Liver (tissue), 9 donors: ENCODE results near the gene INO80D. TPM values are rescaled to one million over a fixed set of nuclear protein-coding genes. Genes with fewer than 3 reads are reported as not detected.

Source experiments
- DNase-seq: peaks from one replicate; pipeline ENCODE4 v3.0.0-alpha.2; 2017; ENCODE audit warnings: low spot score
- H3K27ac ChIP-seq, 2 donors: one replicate each; pipeline ENCODE4 v1.7.0; 2013; ENCODE audit warnings: inconsistent platforms in 2 of 2, low read length in 2 of 2, control low read depth in 1 of 2, low read depth in 1 of 2, mild to moderate bottlenecking in 1 of 2
- H3K27me3 ChIP-seq, 4 donors: one replicate each; pipeline versions ENCODE4 v1.6.1 to v1.7.0; 2013; ENCODE audit warnings: low read length in 3 of 4, inconsistent platforms in 1 of 4, mild to moderate bottlenecking in 1 of 4, moderate library complexity in 1 of 4; ENCODE audit not compliant: control insufficient read depth in 4 of 4, insufficient read depth in 4 of 4
- H3K36me3 ChIP-seq, 4 donors: one replicate each; pipeline versions ENCODE4 v1.6.1 to v1.7.0; 2013; ENCODE audit warnings: low read length in 3 of 4, mild to moderate bottlenecking in 3 of 4, low read depth in 1 of 4, moderate library complexity in 1 of 4; ENCODE audit not compliant: control insufficient read depth in 4 of 4, insufficient read depth in 3 of 4
- H3K4me1 ChIP-seq, 4 donors: one replicate each; pipeline versions ENCODE4 v1.6.1 to v1.7.0; 2013; ENCODE audit warnings: low read length in 3 of 4, mild to moderate bottlenecking in 3 of 4, moderate library complexity in 1 of 4; ENCODE audit not compliant: control insufficient read depth in 4 of 4, insufficient read depth in 4 of 4
- H3K4me3 ChIP-seq, 3 donors: one replicate each; pipeline versions ENCODE4 v1.6.1 to v1.7.0; 2013; ENCODE audit warnings: low read length in 3 of 3, control low read depth in 1 of 3, low read depth in 1 of 3, mild to moderate bottlenecking in 1 of 3
- H3K9ac ChIP-seq, 2 donors: one replicate each; pipeline ENCODE4 v1.7.0; 2013; ENCODE audit warnings: low read length in 2 of 2, mild to moderate bottlenecking in 2 of 2, moderate library complexity in 2 of 2, control low read depth in 1 of 2, low read depth in 1 of 2
- H3K9me3 ChIP-seq, 4 donors: one replicate each; pipeline versions ENCODE4 v1.6.1 to v1.7.0; 2013; ENCODE audit warnings: low read length in 3 of 4; ENCODE audit not compliant: control insufficient read depth in 4 of 4
- EGR1 ChIP-seq, 2 donors: IDR thresholded peaks; 2 replicates each; pipeline ENCODE4 v1.6.1; 2016 to 2018; ENCODE audit warnings: antibody characterized with exemption in 2 of 2, low read depth in 2 of 2
- FOXA1 ChIP-seq: IDR thresholded peaks from 2 replicates; pipeline ENCODE4 v1.6.1; 2016; ENCODE audit warnings: antibody characterized with exemption
- FOXA2 ChIP-seq: IDR thresholded peaks from 2 replicates; pipeline ENCODE4 v1.6.1; 2016; ENCODE audit warnings: antibody characterized with exemption
- GABPA ChIP-seq, 2 donors: IDR thresholded peaks in 1 of 2; conservative IDR thresholded peaks in 1 of 2; 2 replicates each; pipeline ENCODE4 v1.6.1; 2016; ENCODE audit warnings: antibody characterized with exemption in 2 of 2, mild to moderate bottlenecking in 1 of 2, moderate library complexity in 1 of 2
- HNF4A ChIP-seq, 2 donors: conservative IDR thresholded peaks; 2 replicates each; pipeline ENCODE4 v1.6.1; 2016; ENCODE audit warnings: antibody characterized with exemption in 2 of 2, mild to moderate bottlenecking in 2 of 2
- HNF4G ChIP-seq: IDR thresholded peaks from 2 replicates; pipeline ENCODE4 v1.6.1; 2016; ENCODE audit warnings: antibody characterized with exemption
- JUND ChIP-seq, 2 donors: IDR thresholded peaks; 2 replicates each; pipeline ENCODE4 v1.6.1; 2016; ENCODE audit warnings: antibody characterized with exemption in 2 of 2
- NR2F2 ChIP-seq: IDR thresholded peaks from 2 replicates; pipeline ENCODE4 v1.6.1; 2016; ENCODE audit warnings: antibody characterized with exemption
- SP1 ChIP-seq: IDR thresholded peaks from 2 replicates; pipeline ENCODE4 v1.6.1; 2018; ENCODE audit warnings: antibody characterized with exemption, mild to moderate bottlenecking
- TAF1 ChIP-seq: conservative IDR thresholded peaks from 2 replicates; pipeline ENCODE4 v1.6.1; 2016; ENCODE audit warnings: antibody characterized with exemption, mild to moderate bottlenecking
- YY1 ChIP-seq: IDR thresholded peaks from 2 replicates; pipeline ENCODE4 v1.6.1; 2016; ENCODE audit warnings: antibody characterized with exemption, mild to moderate bottlenecking
- WGBS: extraction: QIAGEN DNeasy Blood & Tissue Kit; methylation state at CpG from one replicate; pipeline ENCODE4 v1.1.7; 2013; 5-methylcytosine and 5-hydroxymethylcytosine counted together
- polyA plus RNA-seq, 2 donors: library from polyadenylated mRNA; stranded (reverse) in 1 of 2; unstranded in 1 of 2; fragments of 200-250 nt in 1 of 2; fragments of >200 nt in 1 of 2; fragmentation: Nextera tagmentation in 1 of 2; extraction: Ambion mirVana in 1 of 2; gene quantifications; one replicate each; pipeline versions ENCODE4 v1.2.1 to v1.2.3, GENCODE V29; 2013 to 2015
- total RNA-seq, 2 donors: library from RNA; depleted of rRNA; stranded (reverse); fragments of >200 nt; gene quantifications; one replicate each; pipeline ENCODE4 v1.2.3, GENCODE V29; 2014
- TF ChIP-seq, protein P1 (sequence below): IDR thresholded peaks from 2 replicates; pipeline ENCODE4 v1.6.1; 2016; ENCODE audit warnings: antibody characterized with exemption
- TF ChIP-seq, protein P2 (sequence below): IDR thresholded peaks from 2 replicates; pipeline ENCODE4 v1.6.1; 2016; ENCODE audit warnings: antibody characterized with exemption, mild to moderate bottlenecking
- TF ChIP-seq, protein P3 (sequence below): IDR thresholded peaks from 2 replicates; pipeline ENCODE4 v1.6.1; 2016; ENCODE audit warnings: antibody characterized with exemption
- TF ChIP-seq, protein P4 (sequence below): IDR thresholded peaks from 2 replicates; pipeline ENCODE4 v1.6.1; 2016; ENCODE audit warnings: antibody characterized with exemption
- TF ChIP-seq, protein P5 (sequence below): fragments of 150-350 bp; IDR thresholded peaks from 2 replicates; pipeline ENCODE4 v1.5.1; 2017; ENCODE audit warnings: improper control_type of control experiment, low read depth, low read length; ENCODE audit not compliant: missing input control
- donor health status: healthy.
- donor health status: healthy.
- donor health status: healthy.
- donor health status: healthy.
- donor health status: healthy.

INO80D gene
- total and polyA plus RNA-seq, 4 donors: 0.76 to 10.3 (median 5.4) TPM

DNA sequence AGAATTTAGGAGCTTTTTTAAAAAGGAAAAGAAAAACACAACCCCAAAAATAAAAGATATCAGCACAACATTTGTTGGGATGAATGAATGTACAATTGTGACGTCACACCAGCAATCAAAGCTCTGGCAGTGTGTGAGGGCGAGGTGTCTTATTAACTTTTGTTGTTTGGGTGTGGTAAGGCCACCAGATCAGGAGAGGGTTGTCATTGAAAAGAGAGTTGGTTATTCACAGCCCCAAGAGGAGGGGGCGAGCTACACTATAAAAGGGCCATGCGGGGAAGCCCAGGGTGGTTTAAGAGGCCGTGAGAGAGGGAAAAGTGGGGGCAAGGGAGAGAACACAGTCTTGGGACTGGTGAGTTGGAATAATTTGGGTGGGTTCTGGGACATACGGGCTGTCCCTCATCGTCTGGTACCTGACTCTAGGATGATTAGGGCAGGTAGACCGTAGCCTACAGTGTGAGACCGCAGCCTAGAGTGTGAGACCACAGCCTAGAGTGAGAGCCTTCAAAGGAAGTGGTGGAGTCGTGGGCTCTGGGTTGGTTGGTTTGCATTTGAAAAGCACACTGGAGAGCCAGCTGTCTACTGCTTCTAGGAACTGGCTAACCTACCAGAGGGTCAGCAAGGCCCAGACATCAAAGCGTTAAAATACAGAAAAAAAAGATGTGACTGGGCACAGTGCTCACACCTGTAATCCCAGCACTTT is 128.4 kb downstream of the INO80D start (continued):
- no peak for TF ChIP-seq SP1
- TF ChIP-seq, protein P1, sequence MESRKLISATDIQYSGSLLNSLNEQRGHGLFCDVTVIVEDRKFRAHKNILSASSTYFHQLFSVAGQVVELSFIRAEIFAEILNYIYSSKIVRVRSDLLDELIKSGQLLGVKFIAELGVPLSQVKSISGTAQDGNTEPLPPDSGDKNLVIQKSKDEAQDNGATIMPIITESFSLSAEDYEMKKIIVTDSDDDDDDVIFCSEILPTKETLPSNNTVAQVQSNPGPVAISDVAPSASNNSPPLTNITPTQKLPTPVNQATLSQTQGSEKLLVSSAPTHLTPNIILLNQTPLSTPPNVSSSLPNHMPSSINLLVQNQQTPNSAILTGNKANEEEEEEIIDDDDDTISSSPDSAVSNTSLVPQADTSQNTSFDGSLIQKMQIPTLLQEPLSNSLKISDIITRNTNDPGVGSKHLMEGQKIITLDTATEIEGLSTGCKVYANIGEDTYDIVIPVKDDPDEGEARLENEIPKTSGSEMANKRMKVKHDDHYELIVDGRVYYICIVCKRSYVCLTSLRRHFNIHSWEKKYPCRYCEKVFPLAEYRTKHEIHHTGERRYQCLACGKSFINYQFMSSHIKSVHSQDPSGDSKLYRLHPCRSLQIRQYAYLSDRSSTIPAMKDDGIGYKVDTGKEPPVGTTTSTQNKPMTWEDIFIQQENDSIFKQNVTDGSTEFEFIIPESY: no peak

DNA sequence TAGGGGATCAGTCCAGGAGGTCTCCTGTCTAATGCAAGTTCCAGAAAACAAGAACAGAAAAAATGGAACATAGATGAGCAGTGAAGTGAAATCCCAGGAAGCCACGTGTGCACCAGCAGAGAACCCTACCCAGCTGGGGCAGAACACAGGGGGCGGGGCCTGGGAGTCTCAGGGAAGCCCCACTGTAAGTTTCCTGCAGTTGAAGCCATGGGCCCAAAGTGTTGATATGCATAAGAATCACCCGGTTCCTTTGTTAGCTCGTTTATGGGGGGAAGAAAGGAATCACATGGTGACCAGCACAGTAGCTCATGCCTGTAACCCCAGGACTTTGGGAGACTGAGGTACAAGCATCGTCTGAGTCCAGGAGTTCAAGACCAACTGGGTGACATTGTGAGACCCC is 131.3 kb downstream of the INO80D start:
- Histone ChIP-seq H3K4me3 (no peak overlapping the region), H3K36me3 (no peaks in the 10 kb centered on the region), H3K4me1 (no peaks in the 10 kb centered on the region), H3K9me3 (no peaks in the 10 kb centered on the region), H3K9ac (no peak overlapping the region), H3K27ac (no peak overlapping the region), H3K27me3 (no peaks in the 10 kb centered on the region)
- no peak for DNase-seq
- TF ChIP-seq, protein P2, sequence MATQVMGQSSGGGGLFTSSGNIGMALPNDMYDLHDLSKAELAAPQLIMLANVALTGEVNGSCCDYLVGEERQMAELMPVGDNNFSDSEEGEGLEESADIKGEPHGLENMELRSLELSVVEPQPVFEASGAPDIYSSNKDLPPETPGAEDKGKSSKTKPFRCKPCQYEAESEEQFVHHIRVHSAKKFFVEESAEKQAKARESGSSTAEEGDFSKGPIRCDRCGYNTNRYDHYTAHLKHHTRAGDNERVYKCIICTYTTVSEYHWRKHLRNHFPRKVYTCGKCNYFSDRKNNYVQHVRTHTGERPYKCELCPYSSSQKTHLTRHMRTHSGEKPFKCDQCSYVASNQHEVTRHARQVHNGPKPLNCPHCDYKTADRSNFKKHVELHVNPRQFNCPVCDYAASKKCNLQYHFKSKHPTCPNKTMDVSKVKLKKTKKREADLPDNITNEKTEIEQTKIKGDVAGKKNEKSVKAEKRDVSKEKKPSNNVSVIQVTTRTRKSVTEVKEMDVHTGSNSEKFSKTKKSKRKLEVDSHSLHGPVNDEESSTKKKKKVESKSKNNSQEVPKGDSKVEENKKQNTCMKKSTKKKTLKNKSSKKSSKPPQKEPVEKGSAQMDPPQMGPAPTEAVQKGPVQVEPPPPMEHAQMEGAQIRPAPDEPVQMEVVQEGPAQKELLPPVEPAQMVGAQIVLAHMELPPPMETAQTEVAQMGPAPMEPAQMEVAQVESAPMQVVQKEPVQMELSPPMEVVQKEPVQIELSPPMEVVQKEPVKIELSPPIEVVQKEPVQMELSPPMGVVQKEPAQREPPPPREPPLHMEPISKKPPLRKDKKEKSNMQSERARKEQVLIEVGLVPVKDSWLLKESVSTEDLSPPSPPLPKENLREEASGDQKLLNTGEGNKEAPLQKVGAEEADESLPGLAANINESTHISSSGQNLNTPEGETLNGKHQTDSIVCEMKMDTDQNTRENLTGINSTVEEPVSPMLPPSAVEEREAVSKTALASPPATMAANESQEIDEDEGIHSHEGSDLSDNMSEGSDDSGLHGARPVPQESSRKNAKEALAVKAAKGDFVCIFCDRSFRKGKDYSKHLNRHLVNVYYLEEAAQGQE: no peak
- TF ChIP-seq, protein P3, sequence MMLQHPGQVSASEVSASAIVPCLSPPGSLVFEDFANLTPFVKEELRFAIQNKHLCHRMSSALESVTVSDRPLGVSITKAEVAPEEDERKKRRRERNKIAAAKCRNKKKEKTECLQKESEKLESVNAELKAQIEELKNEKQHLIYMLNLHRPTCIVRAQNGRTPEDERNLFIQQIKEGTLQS: no peak
- TF ChIP-seq JUND (IDR thresholded peaks at IDR 0.05) (no peak), SP1 (no peak), FOXA2 (no peak), YY1 (no peak)
- TF ChIP-seq, protein P4, sequence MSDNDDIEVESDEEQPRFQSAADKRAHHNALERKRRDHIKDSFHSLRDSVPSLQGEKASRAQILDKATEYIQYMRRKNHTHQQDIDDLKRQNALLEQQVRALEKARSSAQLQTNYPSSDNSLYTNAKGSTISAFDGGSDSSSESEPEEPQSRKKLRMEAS: no peak
- WGBS: 73% methylated on average over 5 of the region's 5 CpGs

DNA sequence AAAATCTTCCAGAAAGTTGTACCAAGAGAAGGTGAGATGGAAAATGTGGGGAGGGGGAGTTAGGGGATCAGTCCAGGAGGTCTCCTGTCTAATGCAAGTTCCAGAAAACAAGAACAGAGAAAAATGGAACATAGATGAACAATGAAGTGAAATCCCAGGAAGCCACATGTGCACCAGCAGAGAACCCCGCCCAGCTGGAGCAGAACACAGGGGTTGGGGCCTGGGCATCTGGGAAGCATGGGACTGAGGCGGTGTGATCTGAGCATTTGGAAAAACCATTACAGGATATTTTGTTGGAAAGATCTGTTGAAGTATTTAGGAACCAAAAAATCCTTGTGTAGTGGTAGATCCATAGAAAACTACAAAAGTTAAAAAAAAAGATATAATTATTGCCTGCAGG is 133.7 kb downstream of the INO80D start:
- Histone ChIP-seq H3K4me1 (peaks cover 0 to 11% (median 7%) of the 10 kb centered on the region in 4 donors), H3K4me3 (no peak overlapping the region), H3K36me3 (no peaks in the 10 kb centered on the region), H3K9me3 (no peaks in the 10 kb centered on the region), H3K9ac (no peak overlapping the region), H3K27me3 (no peaks in the 10 kb centered on the region), H3K27ac (no peak overlapping the region)
- WGBS: 98% methylated on average over 2 of the region's 2 CpGs
- DNase-seq: no peak
- TF ChIP-seq TAF1 (no peak), GABPA (IDR thresholded peaks at IDR 0.05 in 1 of 2, conservative IDR thresholded peaks at IDR 0.05 in 1 of 2) (no peak), HNF4G (no peak), YY1 (no peak), FOXA1 (no peak), NR2F2 (no peak), EGR1 (IDR thresholded peaks at IDR 0.05; ENCODE audit: low read depth in 2 of 2) (no peak), JUND (IDR thresholded peaks at IDR 0.05) (no peak), HNF4A (conservative IDR thresholded peaks at IDR 0.05) (no peak), FOXA2 (no peak)
- TF ChIP-seq, protein P4: no peak
- TF ChIP-seq, protein P5, sequence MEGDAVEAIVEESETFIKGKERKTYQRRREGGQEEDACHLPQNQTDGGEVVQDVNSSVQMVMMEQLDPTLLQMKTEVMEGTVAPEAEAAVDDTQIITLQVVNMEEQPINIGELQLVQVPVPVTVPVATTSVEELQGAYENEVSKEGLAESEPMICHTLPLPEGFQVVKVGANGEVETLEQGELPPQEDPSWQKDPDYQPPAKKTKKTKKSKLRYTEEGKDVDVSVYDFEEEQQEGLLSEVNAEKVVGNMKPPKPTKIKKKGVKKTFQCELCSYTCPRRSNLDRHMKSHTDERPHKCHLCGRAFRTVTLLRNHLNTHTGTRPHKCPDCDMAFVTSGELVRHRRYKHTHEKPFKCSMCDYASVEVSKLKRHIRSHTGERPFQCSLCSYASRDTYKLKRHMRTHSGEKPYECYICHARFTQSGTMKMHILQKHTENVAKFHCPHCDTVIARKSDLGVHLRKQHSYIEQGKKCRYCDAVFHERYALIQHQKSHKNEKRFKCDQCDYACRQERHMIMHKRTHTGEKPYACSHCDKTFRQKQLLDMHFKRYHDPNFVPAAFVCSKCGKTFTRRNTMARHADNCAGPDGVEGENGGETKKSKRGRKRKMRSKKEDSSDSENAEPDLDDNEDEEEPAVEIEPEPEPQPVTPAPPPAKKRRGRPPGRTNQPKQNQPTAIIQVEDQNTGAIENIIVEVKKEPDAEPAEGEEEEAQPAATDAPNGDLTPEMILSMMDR: no peak
- TF ChIP-seq, protein P2: no peak
- TF ChIP-seq, protein P3: no peak
